ENCODE results near the gene IL12B.
A peak's percentile ranks its signal among the peaks of the same experiment; 100 is the strongest.
"Not testable (repeated sequence)": the region's sequence is repeated elsewhere in the genome, so short reads cannot be mapped to it uniquely, and the experiment has no call there.

IL12B gene

DNA sequence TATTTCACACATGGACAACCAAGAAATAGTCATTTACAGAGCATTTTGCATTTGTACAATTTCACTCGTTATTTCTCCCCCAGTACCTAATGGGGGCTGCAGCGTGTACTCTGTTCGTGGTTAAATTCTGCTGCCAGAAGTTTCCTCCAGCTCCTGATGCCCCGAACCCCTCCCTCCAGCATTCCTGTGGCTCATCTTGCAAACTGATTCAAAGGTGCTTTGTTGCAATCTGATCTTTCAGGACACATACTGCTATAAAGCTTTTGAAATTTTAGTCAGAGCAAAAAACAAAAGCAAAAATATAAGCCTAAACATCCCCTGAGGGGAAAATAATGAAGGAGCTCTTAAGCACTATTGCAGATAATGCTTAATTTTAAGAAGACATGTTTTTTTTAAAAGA lies 39.5 kb downstream of the IL12B start:
- no peak for DNase-seq

DNA sequence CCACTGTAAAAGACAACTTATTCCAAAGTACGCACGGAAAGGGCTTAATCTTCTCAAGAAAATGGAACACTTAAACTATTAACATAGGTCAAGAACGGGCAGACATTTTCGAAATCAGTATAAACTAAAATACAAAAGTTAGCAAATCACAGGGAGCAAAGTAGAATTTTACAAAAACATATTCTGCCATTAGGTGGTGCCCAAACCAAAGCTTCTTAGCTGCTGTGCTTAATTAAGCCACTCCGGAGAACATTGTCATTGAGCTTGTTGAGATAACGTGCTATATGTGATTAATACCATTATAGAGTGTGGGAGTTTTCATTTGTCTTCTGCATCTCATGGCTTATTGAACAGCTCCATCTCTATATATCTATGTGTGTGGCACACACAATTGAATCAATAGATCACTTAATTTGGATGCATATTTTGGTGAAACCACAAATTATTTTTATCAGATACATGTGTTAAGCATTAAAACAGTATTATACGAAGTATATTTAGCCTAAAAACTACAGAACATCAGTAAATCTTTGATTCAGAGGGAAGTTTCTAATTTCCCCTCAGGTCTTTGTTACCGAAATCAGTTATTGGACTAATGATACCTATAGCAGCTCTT lies 43.8 kb downstream of the IL12B start:
- DNase-seq, result peak; percentile 56

DNA sequence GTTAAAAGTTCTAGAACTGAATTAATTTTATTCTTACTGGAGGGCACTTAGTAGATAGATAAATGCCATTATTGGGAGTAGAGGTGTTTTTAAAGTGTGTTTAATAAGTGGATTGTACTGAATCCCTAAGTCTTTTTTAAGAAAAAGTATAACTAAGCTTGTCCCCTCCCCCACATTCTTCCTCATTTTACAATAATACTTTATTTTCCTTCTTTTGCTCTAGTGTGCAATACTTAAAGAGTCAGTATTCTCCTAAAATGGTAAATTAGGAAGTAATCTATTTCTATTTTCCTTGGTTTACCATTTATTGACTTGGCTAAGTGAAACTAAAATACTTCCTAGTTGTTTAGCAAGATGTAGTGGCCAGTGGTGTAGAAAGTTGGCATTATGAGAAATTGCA lies 55.6 kb downstream of the IL12B start:
- peak; percentile 30 for DNase-seq

DNA sequence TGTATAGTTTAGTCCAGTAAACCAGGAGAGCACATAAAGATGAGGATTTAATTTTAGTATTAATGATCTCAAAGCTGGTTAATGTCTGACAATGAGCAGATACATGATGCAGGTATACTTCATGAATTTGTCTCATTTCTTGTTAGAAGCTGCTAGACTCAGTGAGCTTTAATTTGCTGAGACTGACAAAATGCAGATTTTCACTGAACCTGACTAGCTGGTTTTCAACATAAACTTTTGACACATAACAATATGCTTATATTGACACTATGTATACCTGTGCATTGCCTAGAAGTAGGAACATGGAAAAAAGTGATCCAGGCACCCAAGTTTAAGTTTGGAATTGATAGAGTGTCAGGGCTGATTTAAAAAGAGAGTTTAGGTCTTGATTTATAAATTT lies 56.4 kb downstream of the IL12B start:
- no peak for DNase-seq

DNA sequence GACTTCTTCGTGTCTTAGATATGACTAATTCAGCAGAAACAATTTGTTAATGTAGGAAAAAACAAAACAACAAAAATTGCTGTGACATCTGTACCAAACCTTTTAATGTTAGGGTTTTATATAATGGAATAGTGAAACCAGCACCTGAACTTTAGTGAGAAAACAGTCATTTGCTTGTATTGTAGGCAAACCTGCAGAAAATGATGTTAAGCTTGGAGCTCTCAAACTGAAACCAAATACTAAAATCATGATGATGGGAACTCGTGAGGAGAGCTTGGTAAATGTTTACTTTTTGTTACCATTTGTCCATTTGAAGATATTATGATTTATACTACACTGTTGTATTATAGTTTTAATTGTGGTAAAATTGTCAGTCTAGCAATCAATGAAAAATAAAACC lies 60.6 kb downstream of the IL12B start:
- no peak for DNase-seq

DNA sequence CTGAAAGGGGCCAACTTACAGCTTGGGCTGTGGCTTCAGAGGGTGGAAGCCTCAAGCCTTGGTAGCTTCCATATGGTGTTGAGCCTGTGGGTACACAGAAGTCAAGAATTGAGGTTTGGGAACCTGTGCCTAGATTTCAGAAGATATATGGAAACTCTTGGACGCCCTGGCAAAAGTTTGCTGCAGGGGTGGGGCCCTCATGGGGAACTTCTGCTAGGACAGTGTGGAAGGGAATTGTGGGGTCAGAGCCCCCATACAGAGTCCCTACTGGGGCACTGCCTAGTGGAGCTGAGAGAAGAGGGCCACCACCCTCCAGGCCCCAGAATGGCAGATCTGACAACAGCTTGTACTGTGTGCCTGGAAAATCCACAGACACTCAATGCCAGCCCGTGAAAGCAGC lies 63.5 kb downstream of the IL12B start:
- DNase-seq, result not testable (repeated sequence)
